Muscle of back (tissue), 10 donors: ENCODE data around the gene ZNF750. TPM values are rescaled to one million over a fixed set of nuclear protein-coding genes. Genes with fewer than 3 reads are reported as not detected.

Experiments used
- polyA plus RNA-seq, 10 donors: library from polyadenylated mRNA; unstranded; fragments of 120-200 nt; gene quantifications; one replicate each; pipeline ENCODE4 v1.2.1, GENCODE V29; 2013; ENCODE audit not compliant: insufficient read length in 10 of 10

ZNF750 gene
- polyA plus RNA-seq, 10 donors, result 0.17 to 8.7 (median 0.28) TPM

Other genes starting within 250 kb of the ZNF750 start
- gene WDR45B, start 191.6 kb downstream of the ZNF750 start, polyA plus RNA-seq, result 10 to 100 TPM; 51.5 to 71.7 (median 58.3) TPM
- gene RAB40B, start 141.3 kb downstream of the ZNF750 start, polyA plus RNA-seq, result 10 to 100 TPM; 34.7 to 51.0 (median 44.1) TPM
- gene FN3KRP, start 123.3 kb downstream of the ZNF750 start, polyA plus RNA-seq, result 10 to 100 TPM; 24.0 to 36.4 (median 30.0) TPM
- 10 to 100 TPM; 12.2 to 19.9 (median 15.9) TPM for gene FN3K, start 104.4 kb downstream of the ZNF750 start, polyA plus RNA-seq
- 10 to 100 TPM; 53.5 to 86.2 (median 60.0) TPM for gene TBCD, start 88.0 kb downstream of the ZNF750 start, polyA plus RNA-seq
- gene METRNL, start 239.6 kb upstream of the ZNF750 start, polyA plus RNA-seq, result 10 to 100 TPM; 16.0 to 38.7 (median 23.9) TPM